ENCODE measurements around the gene SEC63.

DNA sequence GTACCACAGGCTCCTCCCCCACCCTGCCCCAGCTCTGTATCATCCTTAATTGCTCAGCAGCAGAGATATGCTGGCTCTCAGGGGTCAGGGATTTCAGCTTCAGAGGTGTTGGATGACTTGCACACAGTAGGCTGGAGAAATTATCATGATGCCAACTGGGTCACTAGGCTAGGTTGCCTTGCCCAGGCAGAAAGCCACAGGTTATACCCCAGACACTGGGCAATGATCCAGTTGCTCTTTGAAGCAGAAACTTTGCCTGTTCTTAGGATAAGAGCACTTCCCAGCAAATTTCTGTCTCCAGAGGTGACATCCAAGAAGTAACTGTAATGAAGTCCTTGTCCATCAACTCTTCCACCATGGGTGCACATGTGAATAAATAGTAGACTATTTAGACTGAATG, 95.6 kb downstream of the SEC63 start:
- TF ChIP-seq CTCF (IDR thresholded peaks at IDR 0.05; ENCODE audit: low read depth, low read length, missing input control) (no peak), MAX (IDR thresholded peaks at IDR 0.05) (no peak)

All from liver (tissue), 2 donors.